Measurements from ENCODE around the gene FBXW8. TPM values are rescaled to one million over a fixed set of nuclear protein-coding genes. Genes with fewer than 3 reads are reported as not detected.

The FBXW8 gene
- total RNA-seq, 1 experiment from 2014 or later = 24.2 TPM

DNA sequence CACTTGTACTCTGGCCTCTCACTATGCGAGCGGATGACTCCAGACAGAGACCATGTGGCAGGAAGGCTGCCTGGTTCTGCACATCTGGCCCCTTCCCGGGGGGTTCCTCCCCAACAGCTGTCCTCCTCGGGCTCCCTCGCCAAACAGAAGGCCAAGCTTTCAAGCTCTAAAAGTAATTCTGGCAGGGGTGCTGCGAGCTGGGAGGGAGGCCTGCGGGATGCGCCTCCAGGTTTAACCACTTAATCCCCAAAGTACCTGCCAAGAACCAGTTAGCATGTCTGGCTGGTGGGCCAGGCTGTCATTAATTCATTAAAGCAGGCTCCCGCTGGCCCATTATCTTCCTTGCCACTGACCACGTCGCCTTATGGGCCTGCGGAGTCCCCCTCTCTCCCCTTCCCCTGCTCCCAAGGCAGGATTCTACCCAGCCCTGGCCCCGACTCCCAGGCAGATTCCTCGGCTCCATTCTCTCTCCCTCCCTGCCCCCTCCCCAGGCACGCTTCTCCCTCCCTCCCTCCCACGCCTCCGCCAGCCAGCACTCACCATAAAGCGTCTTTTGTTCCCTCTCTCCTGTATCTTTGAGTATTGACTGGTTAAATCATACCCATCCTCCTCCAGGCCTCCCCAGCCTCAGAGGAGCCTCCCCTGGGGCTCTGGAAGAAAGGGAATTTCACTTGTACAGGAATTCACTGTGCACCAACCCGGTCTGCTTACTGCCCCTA lies 34.4 kb upstream of the FBXW8 start:
- CTCF ChIA-PET = interaction anchor here (0.5 kb wide), 1 partner anchor 988 kb away, joined by 3 read pairs; no protein-coding TSS in a partner anchor
- no peak for DNase-seq (ENCODE audit: unreplicated experiment)
- Mint-ChIP-seq H3K27ac (ENCODE audit: low read depth, unreplicated experiment) (no peak overlapping the region), H3K4me1 (ENCODE audit: insufficient read depth, unreplicated experiment) (peaks cover 19% of the 10 kb centered on the region), H3K36me3 (ENCODE audit: insufficient read depth, unreplicated experiment) (no peaks in the 10 kb centered on the region), H3K4me3 (ENCODE audit: unreplicated experiment) (no peak overlapping the region), H3K9me3 (ENCODE audit: unreplicated experiment) (no peaks in the 10 kb centered on the region), H3K27me3 (ENCODE audit: insufficient read depth, unreplicated experiment) (peaks cover 25% of the 10 kb centered on the region)
- POLR2A ChIA-PET = no interaction called here
- no TSS peak for BruUV-seq (replicated peaks)
- TF ChIP-seq, protein P1, sequence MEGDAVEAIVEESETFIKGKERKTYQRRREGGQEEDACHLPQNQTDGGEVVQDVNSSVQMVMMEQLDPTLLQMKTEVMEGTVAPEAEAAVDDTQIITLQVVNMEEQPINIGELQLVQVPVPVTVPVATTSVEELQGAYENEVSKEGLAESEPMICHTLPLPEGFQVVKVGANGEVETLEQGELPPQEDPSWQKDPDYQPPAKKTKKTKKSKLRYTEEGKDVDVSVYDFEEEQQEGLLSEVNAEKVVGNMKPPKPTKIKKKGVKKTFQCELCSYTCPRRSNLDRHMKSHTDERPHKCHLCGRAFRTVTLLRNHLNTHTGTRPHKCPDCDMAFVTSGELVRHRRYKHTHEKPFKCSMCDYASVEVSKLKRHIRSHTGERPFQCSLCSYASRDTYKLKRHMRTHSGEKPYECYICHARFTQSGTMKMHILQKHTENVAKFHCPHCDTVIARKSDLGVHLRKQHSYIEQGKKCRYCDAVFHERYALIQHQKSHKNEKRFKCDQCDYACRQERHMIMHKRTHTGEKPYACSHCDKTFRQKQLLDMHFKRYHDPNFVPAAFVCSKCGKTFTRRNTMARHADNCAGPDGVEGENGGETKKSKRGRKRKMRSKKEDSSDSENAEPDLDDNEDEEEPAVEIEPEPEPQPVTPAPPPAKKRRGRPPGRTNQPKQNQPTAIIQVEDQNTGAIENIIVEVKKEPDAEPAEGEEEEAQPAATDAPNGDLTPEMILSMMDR (IDR thresholded peaks at IDR 0.05; ENCODE audit: unreplicated experiment) = no peak
- intact Hi-C loops (cut with micrococcal nuclease) = no loop called here

DNA sequence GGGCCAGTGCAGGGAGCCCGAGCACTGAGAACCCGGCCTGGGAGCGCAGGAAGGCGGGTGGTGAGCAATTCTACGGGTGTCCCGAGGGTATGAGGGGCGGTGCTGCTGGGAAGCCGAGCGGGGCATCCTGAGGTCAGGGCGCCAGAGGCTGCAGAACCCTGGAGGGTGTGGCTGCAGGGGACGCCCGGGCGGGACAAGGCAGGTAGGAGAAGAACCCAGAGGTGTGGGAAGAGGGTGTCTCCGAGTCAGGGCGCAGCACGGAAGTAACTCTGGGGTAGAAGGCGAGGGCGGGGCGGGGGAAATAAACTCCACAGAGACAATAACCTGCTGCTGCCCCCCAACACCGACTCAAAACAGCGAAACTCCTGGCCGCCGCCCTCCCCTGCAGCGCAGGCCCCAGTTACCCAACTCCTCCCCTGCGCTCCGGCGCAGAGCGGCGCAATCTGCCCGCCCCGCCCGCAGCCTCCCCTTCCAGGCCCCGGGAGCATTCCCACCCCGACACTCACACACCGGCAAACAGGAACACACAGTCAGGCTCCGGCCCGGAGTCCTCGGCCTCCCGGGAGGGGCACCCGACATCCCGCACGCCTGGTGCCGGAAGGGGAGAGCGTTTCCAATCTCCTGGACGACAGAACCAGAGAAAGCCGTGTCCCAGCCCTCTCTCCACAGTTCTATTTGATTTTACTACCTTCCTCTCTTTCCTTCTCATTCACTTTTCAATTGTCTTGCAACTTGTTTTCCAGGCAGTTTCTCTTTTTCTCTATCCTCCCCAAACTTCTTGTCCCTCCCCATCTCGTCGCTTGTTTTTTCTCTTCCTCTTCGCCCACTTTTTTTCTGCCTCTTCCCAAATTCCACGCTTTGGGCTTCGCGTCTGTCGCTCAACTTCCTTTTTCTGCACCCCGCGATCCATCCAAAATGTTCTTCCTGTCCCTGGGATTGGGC lies 31.9 kb upstream of the FBXW8 start:
- TSS peak; percentile 59 for BruUV-seq (replicated peaks)
- CTCF ChIA-PET = interaction anchor here (1.2 to 1.7 kb wide), 3 partner anchors 12 to 22 kb away, joined by 3 to 7 read pairs (median 7); no protein-coding TSS in a partner anchor
- POLR2A ChIA-PET = interaction anchor here (0.6 to 3.0 kb wide), 6 partner anchors 13 to 290 kb away, joined by 3 to 18 read pairs (median 5); no protein-coding TSS in a partner anchor

DNA sequence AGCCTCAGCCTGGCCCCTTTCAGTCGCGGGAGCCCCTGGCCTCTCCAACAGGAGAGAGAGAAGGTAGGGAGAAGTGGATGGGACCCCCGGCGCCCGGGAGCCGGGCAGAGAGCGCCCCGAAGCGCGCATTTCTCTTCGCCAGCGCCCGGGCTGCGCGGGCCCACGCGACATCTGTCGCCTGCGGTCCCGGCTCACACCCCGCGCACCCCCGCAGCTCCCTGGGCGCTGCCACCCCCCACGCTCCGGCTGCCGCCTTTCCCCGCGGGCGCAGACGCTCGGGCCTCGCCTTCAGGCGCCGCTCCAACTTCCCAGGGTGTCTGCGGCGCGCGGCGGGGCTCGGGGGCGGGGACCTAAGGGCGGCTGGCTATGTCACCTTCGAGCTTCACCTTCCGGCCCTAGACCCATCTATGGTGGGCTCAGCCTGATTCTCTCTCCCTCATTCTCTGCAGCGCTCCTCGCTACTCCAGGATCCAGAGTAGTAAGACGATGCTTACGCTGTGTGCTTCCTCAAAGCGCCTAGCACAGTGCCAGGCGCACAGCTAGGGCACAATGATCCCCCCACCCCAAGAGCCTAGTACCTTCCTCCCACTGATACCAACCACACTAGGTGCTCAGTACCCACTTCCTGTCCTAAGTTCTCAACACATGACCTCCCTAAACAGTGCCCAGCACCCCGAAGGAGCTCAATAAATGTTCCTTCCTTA lies 31.1 kb upstream of the FBXW8 start:
- peaks cover 19% of the 10 kb centered on the region for H3K4me1 Mint-ChIP-seq (ENCODE audit: insufficient read depth, unreplicated experiment)
- TF ChIP-seq, protein P1 (IDR thresholded peaks at IDR 0.05; ENCODE audit: unreplicated experiment) = no peak
- no TSS peak for BruUV-seq (replicated peaks)
- no peaks in the 10 kb centered on the region for H3K9me3 Mint-ChIP-seq (ENCODE audit: unreplicated experiment)
- peaks cover 25% of the 10 kb centered on the region for H3K27me3 Mint-ChIP-seq (ENCODE audit: insufficient read depth, unreplicated experiment)
- H3K36me3 Mint-ChIP-seq (ENCODE audit: insufficient read depth, unreplicated experiment) = no peaks in the 10 kb centered on the region
- ChIA-PET POLR2A (interaction anchor here (0.9 to 3.0 kb wide), 5 partner anchors 14 to 161 kb away, joined by 3 to 18 read pairs (median 6); no protein-coding TSS in a partner anchor), CTCF (interaction anchor here (1.1 to 2.0 kb wide), 6 partner anchors 10 to 170 kb away, joined by 3 to 9 read pairs (median 6); no protein-coding TSS in a partner anchor)
- no peak overlapping the region for H3K27ac Mint-ChIP-seq (ENCODE audit: low read depth, unreplicated experiment)
- peak overlapping the region; percentile 80 for H3K4me3 Mint-ChIP-seq (ENCODE audit: unreplicated experiment)
- intact Hi-C loops (cut with micrococcal nuclease) = loop anchor here (5.0 to 10.0 kb wide), 2 partner anchors 62 to 145 kb away; partner anchors contain the start of genes RNFT2 and SPRING1
- no peak for DNase-seq (ENCODE audit: unreplicated experiment)

More for the DNA sequence above, 31.9 kb upstream of the FBXW8 start:
- Mint-ChIP-seq H3K36me3 (ENCODE audit: insufficient read depth, unreplicated experiment) (no peaks in the 10 kb centered on the region), H3K4me1 (ENCODE audit: insufficient read depth, unreplicated experiment) (peaks cover 19% of the 10 kb centered on the region), H3K4me3 (ENCODE audit: unreplicated experiment) (peak overlapping the region; percentile 80), H3K27ac (ENCODE audit: low read depth, unreplicated experiment) (no peak overlapping the region), H3K27me3 (ENCODE audit: insufficient read depth, unreplicated experiment) (peaks cover 25% of the 10 kb centered on the region), H3K9me3 (ENCODE audit: unreplicated experiment) (no peaks in the 10 kb centered on the region)
- intact Hi-C loops (cut with micrococcal nuclease) = no loop called here
- peak; percentile 66 for DNase-seq (ENCODE audit: unreplicated experiment)
- TF ChIP-seq, protein P1 (IDR thresholded peaks at IDR 0.05; ENCODE audit: unreplicated experiment) = no peak

Measured in MCF 10A (cell line).